Measurements from ENCODE around the gene NWD2. TPM values are rescaled to one million over a fixed set of nuclear protein-coding genes. Genes with fewer than 3 reads are reported as not detected.

The NWD2 gene
- total and polyA plus RNA-seq, 10 of the 15 experiments (the other 5 are each of a cell fraction or from before 2014, with no cell fraction given) = not detected

DNA sequence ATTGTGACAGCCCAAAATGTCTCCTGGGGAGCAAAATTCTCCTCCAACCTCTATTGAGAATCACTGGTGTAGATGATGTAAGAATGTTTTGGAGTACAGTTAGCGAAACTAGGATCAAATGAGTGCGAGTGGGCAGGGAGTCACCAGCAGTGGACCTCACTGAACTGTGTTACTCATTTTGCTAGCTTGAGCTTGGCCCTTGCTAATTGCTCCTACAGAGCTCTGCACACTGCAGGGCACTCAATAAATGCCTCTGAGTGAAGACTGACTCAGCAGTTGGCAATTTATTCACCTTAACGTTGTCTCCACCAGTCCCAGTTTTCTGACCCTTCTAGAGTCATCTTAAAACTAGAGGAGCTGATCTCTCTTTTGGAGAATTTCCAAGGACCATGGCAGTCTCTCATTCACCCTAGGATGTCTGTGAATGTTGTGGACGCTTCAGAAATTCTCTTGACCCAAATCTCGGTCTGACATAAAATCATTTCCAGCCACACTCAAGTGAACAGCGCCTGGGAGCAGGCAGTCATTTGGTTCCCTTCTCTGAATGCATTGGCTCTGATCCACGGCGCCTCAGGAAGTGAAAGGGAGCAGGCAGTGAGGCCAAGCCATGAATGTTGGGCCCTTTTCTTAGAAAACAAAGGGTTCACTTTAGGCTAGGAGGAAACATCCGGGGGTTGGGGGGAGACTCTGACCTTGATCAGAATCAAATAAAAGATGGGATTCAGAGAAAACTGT is 148.1 kb downstream of the NWD2 start:
- Histone ChIP-seq H3K4me3 (no peak overlapping the region), H4K20me1 (ENCODE audit: control insufficient read depth, insufficient read depth) (no peaks in the 10 kb centered on the region), H3K9me3 (replicated peaks; ENCODE audit: control insufficient read depth, insufficient read depth, low read length) (no peaks in the 10 kb centered on the region; the same call in 2 of the 3 replicates), H3K4me2 (ENCODE audit: control insufficient read depth, insufficient read depth) (no peak overlapping the region), H3K27ac (ENCODE audit: control insufficient read depth, insufficient read depth) (no peak overlapping the region), H3K4me1 (ENCODE audit: control insufficient read depth, insufficient read depth, low read length) (no peaks in the 10 kb centered on the region), H3K9ac (ENCODE audit: control insufficient read depth, insufficient read depth, low read length) (no peak overlapping the region), H2AFZ (ENCODE audit: control insufficient read depth, low read depth, low read length) (no peak overlapping the region), H3K79me2 (ENCODE audit: control insufficient read depth, insufficient read depth, low read length) (no peaks in the 10 kb centered on the region), H3K27me3 (replicated peaks in 1 of 2; ENCODE audit: control insufficient read depth in 2 of 2, insufficient read depth in 2 of 2, low read length in 1 of 2) (no peaks in the 10 kb centered on the region), H3K36me3 (ENCODE audit: control insufficient read depth in 2 of 2, insufficient read depth in 2 of 2, low read length in 1 of 2) (no peaks in the 10 kb centered on the region)
- SMC1A ChIA-PET (ENCODE audit: uncharacterized antibody, unreplicated experiment) = interaction anchor here (1.1 to 1.6 kb wide), 3 partner anchors 9 to 1043 kb away, joined by 3 to 4 read pairs (median 3); no protein-coding TSS in a partner anchor
- DNase-seq (ENCODE audit: low read depth, low spot score) = no peak
- POLR2A ChIA-PET = no interaction called here
- CTCF ChIA-PET = interaction anchor here (0.7 to 4.5 kb wide), 5 partner anchors 9 to 979 kb away, joined by 3 to 26 read pairs (median 4); no protein-coding TSS in a partner anchor
- peak; percentile 40 for ATAC-seq
- in situ Hi-C loops (cut with MboI) (loop anchor here (25.0 kb wide), 1 partner anchor 1205 kb away; no protein-coding TSS in a partner anchor), intact Hi-C loops (cut with micrococcal nuclease; ENCODE audit: unreplicated experiment) (loop anchor here (10.0 kb wide), 1 partner anchor 838 kb away; no protein-coding TSS in a partner anchor)
- FAIRE-seq = no peak
- WGBS (ENCODE audit: insufficient coverage, insufficient replicate concordance, low lambda C conversion rate, missing lambda C conversion rate) = 21% methylated on average over 9 of the region's 9 CpGs
- RAD21 ChIA-PET (ENCODE audit: unreplicated experiment) = interaction anchor here (1.1 to 2.1 kb wide), 3 partner anchors 11 to 993 kb away, joined by 3 to 6 read pairs (median 6); no protein-coding TSS in a partner anchor
- no TSS peak for BruUV-seq (replicated peaks)
- TF ChIP-seq DPF2 (IDR thresholded peaks at IDR 0.05) (no peak), SPI1 (IDR thresholded peaks at IDR 0.05; ENCODE audit: borderline replicate concordance, insufficient read depth, low read depth, low read length) (0 out of 2 replicates have a peak, but pooled peaks have one; percentile 13), CEBPB (IDR thresholded peaks at IDR 0.05; ENCODE audit: borderline replicate concordance in 1 of 2, low read depth in 2 of 2, low read length in 2 of 2) (no peak)
- TF ChIP-seq, protein P1, sequence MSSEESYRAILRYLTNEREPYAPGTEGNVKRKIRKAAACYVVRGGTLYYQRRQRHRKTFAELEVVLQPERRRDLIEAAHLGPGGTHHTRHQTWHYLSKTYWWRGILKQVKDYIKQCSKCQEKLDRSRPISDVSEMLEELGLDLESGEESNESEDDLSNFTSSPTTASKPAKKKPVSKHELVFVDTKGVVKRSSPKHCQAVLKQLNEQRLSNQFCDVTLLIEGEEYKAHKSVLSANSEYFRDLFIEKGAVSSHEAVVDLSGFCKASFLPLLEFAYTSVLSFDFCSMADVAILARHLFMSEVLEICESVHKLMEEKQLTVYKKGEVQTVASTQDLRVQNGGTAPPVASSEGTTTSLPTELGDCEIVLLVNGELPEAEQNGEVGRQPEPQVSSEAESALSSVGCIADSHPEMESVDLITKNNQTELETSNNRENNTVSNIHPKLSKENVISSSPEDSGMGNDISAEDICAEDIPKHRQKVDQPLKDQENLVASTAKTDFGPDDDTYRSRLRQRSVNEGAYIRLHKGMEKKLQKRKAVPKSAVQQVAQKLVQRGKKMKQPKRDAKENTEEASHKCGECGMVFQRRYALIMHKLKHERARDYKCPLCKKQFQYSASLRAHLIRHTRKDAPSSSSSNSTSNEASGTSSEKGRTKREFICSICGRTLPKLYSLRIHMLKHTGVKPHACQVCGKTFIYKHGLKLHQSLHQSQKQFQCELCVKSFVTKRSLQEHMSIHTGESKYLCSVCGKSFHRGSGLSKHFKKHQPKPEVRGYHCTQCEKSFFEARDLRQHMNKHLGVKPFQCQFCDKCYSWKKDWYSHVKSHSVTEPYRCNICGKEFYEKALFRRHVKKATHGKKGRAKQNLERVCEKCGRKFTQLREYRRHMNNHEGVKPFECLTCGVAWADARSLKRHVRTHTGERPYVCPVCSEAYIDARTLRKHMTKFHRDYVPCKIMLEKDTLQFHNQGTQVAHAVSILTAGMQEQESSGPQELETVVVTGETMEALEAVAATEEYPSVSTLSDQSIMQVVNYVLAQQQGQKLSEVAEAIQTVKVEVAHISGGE (CRISPR knock-in tag; IDR thresholded peaks at IDR 0.05) = no peak
- TF ChIP-seq, protein P2, sequence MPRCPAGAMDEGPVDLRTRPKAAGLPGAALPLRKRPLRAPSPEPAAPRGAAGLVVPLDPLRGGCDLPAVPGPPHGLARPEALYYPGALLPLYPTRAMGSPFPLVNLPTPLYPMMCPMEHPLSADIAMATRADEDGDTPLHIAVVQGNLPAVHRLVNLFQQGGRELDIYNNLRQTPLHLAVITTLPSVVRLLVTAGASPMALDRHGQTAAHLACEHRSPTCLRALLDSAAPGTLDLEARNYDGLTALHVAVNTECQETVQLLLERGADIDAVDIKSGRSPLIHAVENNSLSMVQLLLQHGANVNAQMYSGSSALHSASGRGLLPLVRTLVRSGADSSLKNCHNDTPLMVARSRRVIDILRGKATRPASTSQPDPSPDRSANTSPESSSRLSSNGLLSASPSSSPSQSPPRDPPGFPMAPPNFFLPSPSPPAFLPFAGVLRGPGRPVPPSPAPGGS (IDR thresholded peaks at IDR 0.05; ENCODE audit: borderline replicate concordance, insufficient read depth, low read depth, low read length, poor library complexity, severe bottlenecking) = peak; percentile 73
